MCF 10A (cell line): ENCODE measurements around the gene ARHGAP12. TPM values are rescaled to one million over a fixed set of nuclear protein-coding genes. Genes with fewer than 3 reads are reported as not detected.
A peak's percentile ranks its signal among the peaks of the same experiment; 100 is the strongest.

Experiments
- BruUV-seq: library from RNA; stranded (reverse); fragments of 400-500 nt; replicated peaks from 2 replicates; lab custom pipeline; 2021; lab: Mats Ljungman, UMichigan
- CTCF ChIA-PET: fragments of 300-600 bp; sonication (Branson Sonifier 250); formaldehyde crosslinking; extraction: SDS; loops from one replicate; lab custom pipeline; 2021; ENCODE audit warnings: antibody characterized with exemption, inconsistent platforms; lab: Yijun Ruan, JAX
- POLR2A ChIA-PET: fragments of 300-600, 350-650 bp; sonication (Branson Sonifier 250); formaldehyde crosslinking; extraction: SDS; loops from one replicate; lab custom pipeline; 2020; ENCODE audit warnings: antibody characterized with exemption, inconsistent platforms; lab: Yijun Ruan, JAX
- DNase-seq: peaks from one replicate; pipeline ENCODE4 v3.0.0-alpha.2; 2018; ENCODE audit not compliant: unreplicated experiment
- H3K27ac Mint-ChIP-seq: one replicate; pipeline ENCODE4 v1.8.0; 2022; ENCODE audit warnings: mild to moderate bottlenecking, low read depth, mixed read lengths; ENCODE audit not compliant: unreplicated experiment
- H3K27me3 Mint-ChIP-seq: one replicate; pipeline ENCODE4 v1.8.0; 2022; ENCODE audit warnings: mixed read lengths; ENCODE audit not compliant: insufficient read depth, unreplicated experiment
- H3K36me3 Mint-ChIP-seq: one replicate; pipeline ENCODE4 v1.8.0; 2022; ENCODE audit warnings: mild to moderate bottlenecking, moderate library complexity, mixed read lengths; ENCODE audit not compliant: insufficient read depth, unreplicated experiment
- H3K4me1 Mint-ChIP-seq: one replicate; pipeline ENCODE4 v1.8.0; 2022; ENCODE audit warnings: mixed read lengths; ENCODE audit not compliant: insufficient read depth, unreplicated experiment
- H3K4me3 Mint-ChIP-seq: one replicate; pipeline ENCODE4 v1.8.0; 2022; ENCODE audit warnings: mild to moderate bottlenecking, moderate library complexity, mixed read lengths; ENCODE audit not compliant: unreplicated experiment
- H3K9me3 Mint-ChIP-seq: one replicate; pipeline ENCODE4 v1.8.0; 2022; ENCODE audit warnings: mixed read lengths; ENCODE audit not compliant: unreplicated experiment
- CTCF ChIP-seq: fragments of 200-600 bp; IDR thresholded peaks from one replicate; pipeline ENCODE4 v1.8.0; 2022; ENCODE audit warnings: antibody characterized with exemption, mild to moderate bottlenecking; ENCODE audit not compliant: unreplicated experiment
- intact Hi-C: fragments of 100-400 bp; cut with micrococcal nuclease; formaldehyde crosslinking; loops from 2 replicates; pipeline ENCODE4 v1.14.1; 2022
- total RNA-seq: library from RNA; stranded (reverse); gene quantifications from 2 replicates; pipeline ENCODE4 v1.2.3, GENCODE V29; 2022

The ARHGAP12 gene
- total RNA-seq, 1 experiment from 2014 or later, result 26.0 TPM

- ChIA-PET CTCF (no interaction called here), POLR2A (interaction anchor here (0.7 to 3.0 kb wide), 6 partner anchors 9 to 70 kb away, joined by 3 to 17 read pairs (median 5); partner anchors contain the start of gene ARHGAP12)
- peak; percentile 6 for DNase-seq
- peak overlapping the region; percentile 39 for H3K4me3 Mint-ChIP-seq
- peak overlapping the region; percentile 18 for H3K27ac Mint-ChIP-seq
- H3K27me3 Mint-ChIP-seq, result no peaks in the 10 kb centered on the region
- no TSS peak for BruUV-seq
- no peaks in the 10 kb centered on the region for H3K9me3 Mint-ChIP-seq
- peaks cover 35% of the 10 kb centered on the region for H3K4me1 Mint-ChIP-seq
- no peak for TF ChIP-seq CTCF
- intact Hi-C loops, result no loop called here
- peaks cover 23% of the 10 kb centered on the region for H3K36me3 Mint-ChIP-seq
Observed at GRCh38 chr10:31912289-31912688, 16.3 kb downstream of the ARHGAP12 start.

GRCh38 chr10:31910016-31910415 lies 18.6 kb downstream of the ARHGAP12 start:
- Mint-ChIP-seq H3K27me3 (no peaks in the 10 kb centered on the region), H3K27ac (no peak overlapping the region), H3K9me3 (no peaks in the 10 kb centered on the region), H3K36me3 (peaks cover 29% of the 10 kb centered on the region), H3K4me1 (peaks cover 33% of the 10 kb centered on the region), H3K4me3 (no peak overlapping the region)
- no peak for DNase-seq
- TF ChIP-seq CTCF, result no peak
- intact Hi-C loops, result no loop called here
- BruUV-seq, result no TSS peak
- POLR2A ChIA-PET, result no interaction called here
- CTCF ChIA-PET, result no interaction called here

- no peak for TF ChIP-seq CTCF
- ChIA-PET CTCF (no interaction called here), POLR2A (interaction anchor here (0.6 to 0.7 kb wide), 2 partner anchors 20 to 23 kb away, joined by 3 read pairs; no protein-coding TSS in a partner anchor)
- DNase-seq, result no peak
- no peak overlapping the region for H3K4me3 Mint-ChIP-seq
- H3K4me1 Mint-ChIP-seq, result peaks cover 33% of the 10 kb centered on the region
- intact Hi-C loops, result no loop called here
- peaks cover 34% of the 10 kb centered on the region for H3K36me3 Mint-ChIP-seq
- H3K27me3 Mint-ChIP-seq, result no peaks in the 10 kb centered on the region
- H3K27ac Mint-ChIP-seq, result no peak overlapping the region
- no peaks in the 10 kb centered on the region for H3K9me3 Mint-ChIP-seq
- BruUV-seq, result TSS peak; percentile 63
Observed at GRCh38 chr10:31908157-31908556, 20.5 kb downstream of the ARHGAP12 start.

- no TSS peak for BruUV-seq
- CTCF ChIA-PET, result no interaction called here
- H3K4me3 Mint-ChIP-seq, result no peak overlapping the region
Observed at GRCh38 chr10:31906039-31906438, 22.6 kb downstream of the ARHGAP12 start.

More at GRCh38 chr10:31906039-31906438, 22.6 kb downstream of the ARHGAP12 start:
- Mint-ChIP-seq H3K27me3 (no peaks in the 10 kb centered on the region), H3K9me3 (no peaks in the 10 kb centered on the region), H3K27ac (no peak overlapping the region), H3K36me3 (peaks cover 36% of the 10 kb centered on the region), H3K4me1 (peaks cover 17% of the 10 kb centered on the region)
- DNase-seq, result no peak
- POLR2A ChIA-PET, result interaction anchor here (1.2 kb wide), 1 partner anchor 25 kb away, joined by 5 read pairs; no protein-coding TSS in a partner anchor
- intact Hi-C loops, result no loop called here
- TF ChIP-seq CTCF, result no peak
